Measurements from ENCODE around the gene MAN2A1.
A peak's percentile ranks its signal among the peaks of the same experiment; 100 is the strongest.

MAN2A1 gene

GRCh38 chr5:109689740-109690241 lies at the start of gene MAN2A1:
TSS of gene MAN2A1 (plus strand) at chr5:109689927. CDS start at chr5:109690418, 491 bp downstream.
- H3K4me3 ChIP-seq (ENCODE audit: low read depth, low read length), result peak within 1 kb of the TSS; percentile 90
- in situ Hi-C loops (cut with HindIII; ENCODE audit: low sequenced_read_pairs), result no loop called here
- TF ChIP-seq CTCF (IDR thresholded peaks at IDR 0.05; ENCODE audit: low read depth, low read length), result no peak

GRCh38 chr5:109640976-109641375 lies 48.8 kb upstream of the MAN2A1 start:
- H3K4me3 ChIP-seq (ENCODE audit: low read depth, low read length), result no peak overlapping the region
- in situ Hi-C loops (cut with HindIII; ENCODE audit: low sequenced_read_pairs), result no loop called here
- no peak for DNase-seq (ENCODE audit: low read depth, low spot score)
- no peak for TF ChIP-seq CTCF (IDR thresholded peaks at IDR 0.05; ENCODE audit: low read depth, low read length)

More at GRCh38 chr5:109689740-109690241, at the start of gene MAN2A1:
- DNase-seq (ENCODE audit: low read depth, low spot score), result peak; percentile 77

- DNase-seq (ENCODE audit: low read depth, low spot score), result no peak
- no peak overlapping the region for H3K4me3 ChIP-seq (ENCODE audit: low read depth, low read length)
- TF ChIP-seq CTCF (IDR thresholded peaks at IDR 0.05; ENCODE audit: low read depth, low read length), result no peak
- in situ Hi-C loops (cut with HindIII; ENCODE audit: low sequenced_read_pairs), result no loop called here
Observed at GRCh38 chr5:109643791-109644350, 45.9 kb upstream of the MAN2A1 start.

GRCh38 chr5:109644829-109645228 lies 44.9 kb upstream of the MAN2A1 start:
- in situ Hi-C loops (cut with HindIII; ENCODE audit: low sequenced_read_pairs), result no loop called here
- no peak overlapping the region for H3K4me3 ChIP-seq (ENCODE audit: low read depth, low read length)
- no peak for TF ChIP-seq CTCF (IDR thresholded peaks at IDR 0.05; ENCODE audit: low read depth, low read length)
- DNase-seq (ENCODE audit: low read depth, low spot score), result no peak

- no peak for TF ChIP-seq CTCF (IDR thresholded peaks at IDR 0.05; ENCODE audit: low read depth, low read length)
- in situ Hi-C loops (cut with HindIII; ENCODE audit: low sequenced_read_pairs), result no loop called here
- H3K4me3 ChIP-seq (ENCODE audit: low read depth, low read length), result no peak overlapping the region
- DNase-seq (ENCODE audit: low read depth, low spot score), result peak; percentile 6
Observed at GRCh38 chr5:109645707-109646192, 44.0 kb upstream of the MAN2A1 start.

GRCh38 chr5:109649318-109649717 lies 40.4 kb upstream of the MAN2A1 start:
- TF ChIP-seq CTCF (IDR thresholded peaks at IDR 0.05; ENCODE audit: low read depth, low read length), result no peak
- in situ Hi-C loops (cut with HindIII; ENCODE audit: low sequenced_read_pairs), result no loop called here
- peak; percentile 1 for DNase-seq (ENCODE audit: low read depth, low spot score)
- no peak overlapping the region for H3K4me3 ChIP-seq (ENCODE audit: low read depth, low read length)
